GM12801 (cell line): ENCODE results near the gene TOR3A.

Experiments used
- TF ChIP-seq, protein P1 (sequence below): IDR thresholded peaks from one replicate; pipeline ENCODE4 v1.5.1; 2011; ENCODE audit warnings: control low read depth; ENCODE audit not compliant: insufficient read length; ENCODE audit errors: extremely low read depth

The TOR3A gene

DNA sequence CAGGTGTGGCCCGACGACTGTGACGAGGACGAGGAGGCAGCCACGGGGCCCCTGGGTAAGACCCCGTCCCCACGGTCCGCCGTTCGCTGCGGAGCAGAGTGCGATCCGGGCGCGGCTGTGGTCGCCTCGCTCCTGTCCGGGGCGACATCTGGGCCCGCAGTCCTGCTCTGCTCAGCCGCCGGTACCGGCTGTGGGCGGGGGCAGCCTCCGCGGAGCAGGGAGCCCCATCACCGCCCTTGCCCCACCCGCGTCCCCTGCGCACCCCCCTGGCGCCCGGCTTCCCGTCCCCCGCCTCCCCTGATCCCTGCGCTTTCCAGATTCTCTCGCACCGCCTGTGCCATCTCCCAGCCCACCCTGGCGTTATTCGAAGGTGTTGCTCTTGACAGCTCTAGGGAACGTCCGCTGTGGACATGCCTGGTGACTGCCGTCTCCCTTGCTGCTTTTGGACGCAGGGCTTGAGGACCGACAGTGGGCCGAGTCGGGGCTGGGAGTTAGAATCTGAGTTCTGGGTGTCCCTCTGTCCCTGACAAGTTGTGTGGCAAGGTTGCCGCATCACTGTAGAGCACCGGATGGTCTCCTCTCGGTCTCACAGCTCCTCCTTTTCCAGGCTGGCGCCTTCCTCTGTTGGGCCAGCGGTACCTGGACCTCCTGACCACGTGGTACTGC is 596 bp downstream of the TOR3A start:
- TF ChIP-seq, protein P1, sequence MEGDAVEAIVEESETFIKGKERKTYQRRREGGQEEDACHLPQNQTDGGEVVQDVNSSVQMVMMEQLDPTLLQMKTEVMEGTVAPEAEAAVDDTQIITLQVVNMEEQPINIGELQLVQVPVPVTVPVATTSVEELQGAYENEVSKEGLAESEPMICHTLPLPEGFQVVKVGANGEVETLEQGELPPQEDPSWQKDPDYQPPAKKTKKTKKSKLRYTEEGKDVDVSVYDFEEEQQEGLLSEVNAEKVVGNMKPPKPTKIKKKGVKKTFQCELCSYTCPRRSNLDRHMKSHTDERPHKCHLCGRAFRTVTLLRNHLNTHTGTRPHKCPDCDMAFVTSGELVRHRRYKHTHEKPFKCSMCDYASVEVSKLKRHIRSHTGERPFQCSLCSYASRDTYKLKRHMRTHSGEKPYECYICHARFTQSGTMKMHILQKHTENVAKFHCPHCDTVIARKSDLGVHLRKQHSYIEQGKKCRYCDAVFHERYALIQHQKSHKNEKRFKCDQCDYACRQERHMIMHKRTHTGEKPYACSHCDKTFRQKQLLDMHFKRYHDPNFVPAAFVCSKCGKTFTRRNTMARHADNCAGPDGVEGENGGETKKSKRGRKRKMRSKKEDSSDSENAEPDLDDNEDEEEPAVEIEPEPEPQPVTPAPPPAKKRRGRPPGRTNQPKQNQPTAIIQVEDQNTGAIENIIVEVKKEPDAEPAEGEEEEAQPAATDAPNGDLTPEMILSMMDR = no peak

DNA sequence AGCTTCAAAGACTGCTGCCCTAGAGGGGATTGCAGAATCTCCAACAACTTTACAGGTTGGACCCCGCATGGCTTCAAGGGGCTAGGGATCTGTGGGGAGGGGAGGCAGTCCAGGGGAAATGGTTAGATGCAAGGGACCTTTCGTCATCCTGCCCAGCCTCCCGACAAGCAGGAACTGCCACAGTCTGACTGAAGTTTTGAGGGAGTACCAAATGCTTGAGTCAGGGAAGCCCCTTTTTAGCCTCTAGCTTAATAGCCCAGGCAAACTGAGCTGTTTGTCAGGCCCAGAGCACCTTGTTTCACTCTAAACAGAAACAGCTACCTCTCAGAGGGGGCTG is 1.1 kb downstream of the TOR3A start:
- TF ChIP-seq, protein P1 = no peak

DNA sequence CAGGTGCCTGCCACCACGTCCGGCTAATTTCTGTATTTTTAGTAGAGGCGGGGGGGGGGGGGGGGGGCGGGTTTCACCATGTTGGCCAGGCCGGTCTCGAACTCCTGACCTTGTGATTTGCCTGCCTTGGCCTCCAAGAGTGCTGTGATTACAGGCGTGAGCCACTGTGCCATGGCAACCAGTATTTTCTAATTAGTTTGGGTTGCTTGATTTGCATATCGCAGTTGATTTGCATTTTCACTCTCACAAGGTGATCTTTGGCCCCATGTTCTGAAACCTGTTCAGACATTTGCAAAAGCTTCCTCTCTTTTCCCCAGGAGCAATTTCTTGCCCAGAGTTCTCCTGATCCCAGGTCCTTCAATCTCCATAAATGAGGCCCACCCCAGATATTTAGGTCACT is 1.7 kb downstream of the TOR3A start:
- TF ChIP-seq, protein P1 = no peak

DNA sequence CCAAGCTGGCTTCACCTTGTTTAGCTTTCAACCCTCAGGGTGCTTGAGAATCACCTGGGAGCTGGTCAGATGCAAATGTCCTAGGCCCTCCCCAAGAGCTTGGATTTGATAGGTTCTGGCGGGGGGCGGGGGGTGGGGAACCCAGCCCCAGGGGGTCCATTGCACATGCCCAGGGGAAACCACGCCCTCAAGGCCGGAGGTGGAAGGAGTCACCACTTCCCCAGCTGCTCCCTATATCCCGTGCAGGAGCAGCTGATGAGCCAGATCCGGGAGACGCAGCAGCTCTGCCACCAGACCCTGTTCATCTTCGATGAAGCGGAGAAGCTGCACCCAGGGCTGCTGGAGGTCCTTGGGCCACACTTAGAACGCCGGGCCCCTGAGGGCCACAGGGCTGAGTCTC is 5.8 kb downstream of the TOR3A start:
- TF ChIP-seq, protein P1 = no peak

DNA sequence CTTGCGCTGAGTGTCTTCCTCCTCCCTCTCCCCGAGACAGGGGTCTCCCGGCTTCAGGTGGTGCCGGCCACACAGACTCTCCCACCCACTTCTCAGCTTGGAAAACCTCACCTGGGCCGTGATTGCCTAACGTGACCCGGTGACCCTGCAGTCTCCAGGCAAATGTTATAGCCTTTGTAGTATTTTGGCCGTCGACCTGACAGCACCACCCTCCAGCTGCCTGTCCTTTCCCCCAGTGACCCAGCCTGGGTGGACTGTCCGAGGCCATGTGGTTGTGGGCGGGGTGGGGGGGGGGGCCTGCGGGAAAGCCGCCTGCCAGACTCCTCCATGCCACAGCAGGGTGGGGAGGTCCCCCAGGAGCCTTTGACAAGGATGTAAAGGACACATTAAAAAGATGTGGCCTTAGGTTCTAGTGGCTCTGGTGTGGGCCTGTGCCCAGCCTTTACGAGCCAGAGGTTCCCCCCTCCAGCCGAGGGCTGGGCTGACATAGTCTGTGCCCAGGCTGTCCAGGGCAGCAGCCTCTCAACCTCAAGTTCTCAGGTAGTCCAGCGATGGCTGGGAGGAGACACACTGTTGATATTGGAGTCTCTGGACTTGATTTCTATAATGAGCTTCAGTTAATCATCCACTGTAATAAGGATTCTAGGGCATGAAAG is 8.1 kb downstream of the TOR3A start:
- TF ChIP-seq, protein P1 = no peak

DNA sequence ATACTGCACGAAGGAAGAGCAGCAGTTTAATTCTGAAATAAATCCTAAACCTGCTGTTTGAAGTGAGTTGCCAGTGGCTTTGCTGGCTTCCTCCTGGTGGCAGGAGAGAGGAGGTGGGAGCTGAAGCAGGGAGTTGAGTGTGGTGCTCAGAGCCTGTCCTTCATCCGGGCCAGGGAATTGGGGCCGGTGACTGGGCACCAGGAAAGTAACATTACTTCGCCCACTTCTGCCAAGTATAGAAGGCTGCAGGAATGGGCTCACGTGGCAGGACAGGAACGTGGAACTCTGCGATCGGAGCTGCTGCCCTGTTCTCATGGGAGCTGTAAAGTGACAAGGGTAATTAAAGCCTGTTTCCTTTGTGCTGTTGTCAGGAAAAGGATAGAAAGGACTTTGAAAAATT is 8.7 kb downstream of the TOR3A start:
- TF ChIP-seq, protein P1 = no peak

DNA sequence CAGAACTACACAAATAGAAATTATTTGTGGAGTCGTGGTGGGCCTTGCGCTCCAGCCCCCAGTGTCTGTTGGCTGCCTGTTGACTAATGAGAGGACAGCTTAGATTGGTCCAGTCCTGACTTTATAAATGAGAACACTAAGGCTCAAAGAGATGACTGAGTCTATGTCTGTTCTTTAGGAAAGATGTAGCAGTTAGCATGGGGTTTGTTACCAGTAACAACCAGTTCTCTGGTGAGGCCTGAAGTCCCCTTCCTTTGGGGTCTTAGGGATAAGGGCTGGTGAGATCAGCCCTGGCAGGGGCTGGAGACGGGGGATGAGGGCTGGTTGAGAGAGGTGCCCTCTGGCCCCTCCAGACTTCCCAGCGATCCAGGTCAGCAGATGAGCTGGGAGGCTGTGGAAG is 9.1 kb downstream of the TOR3A start:
- TF ChIP-seq, protein P1 = no peak
